Amniotic epithelial cell (primary cell): ENCODE measurements around the gene CACNA2D2.
A peak's percentile ranks its signal among the peaks of the same experiment; 100 is the strongest.

Experiments used
- DNase-seq: peaks from one replicate; pipeline ENCODE4 v3.0.0-alpha.2; 2010; ENCODE audit warnings: low read depth

Gene CACNA2D2

DNA sequence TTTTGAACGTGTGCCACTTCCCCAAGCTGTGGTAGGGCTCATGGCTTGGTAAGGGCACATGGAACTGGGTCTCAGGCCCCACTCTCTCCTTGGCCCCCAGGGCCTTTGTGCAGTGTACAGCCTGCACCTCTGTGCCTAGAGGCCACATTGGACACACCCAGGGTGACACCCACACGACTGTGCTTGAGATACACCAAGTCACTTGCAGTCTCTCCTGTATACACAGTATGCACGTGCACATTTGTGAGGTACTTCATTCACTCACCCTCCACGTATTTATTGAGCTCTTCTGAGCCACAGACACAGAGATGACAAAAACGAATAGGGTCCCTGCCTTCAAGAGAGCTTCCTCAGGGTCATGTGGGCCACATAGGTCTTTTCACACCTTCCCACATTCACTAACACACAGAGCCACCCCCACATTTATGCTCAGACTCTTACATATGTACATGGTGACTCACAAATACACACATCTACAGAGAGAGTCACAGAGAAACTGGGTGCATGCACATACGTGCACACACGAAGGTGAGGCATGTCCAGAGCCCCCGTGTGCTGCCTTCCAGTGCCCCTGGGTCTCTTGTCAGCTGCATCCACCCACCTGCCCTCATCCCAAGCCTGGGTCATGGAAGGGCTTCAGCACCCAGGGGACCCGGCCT is 134.3 kb downstream of the CACNA2D2 start:
- DNase-seq = no peak

DNA sequence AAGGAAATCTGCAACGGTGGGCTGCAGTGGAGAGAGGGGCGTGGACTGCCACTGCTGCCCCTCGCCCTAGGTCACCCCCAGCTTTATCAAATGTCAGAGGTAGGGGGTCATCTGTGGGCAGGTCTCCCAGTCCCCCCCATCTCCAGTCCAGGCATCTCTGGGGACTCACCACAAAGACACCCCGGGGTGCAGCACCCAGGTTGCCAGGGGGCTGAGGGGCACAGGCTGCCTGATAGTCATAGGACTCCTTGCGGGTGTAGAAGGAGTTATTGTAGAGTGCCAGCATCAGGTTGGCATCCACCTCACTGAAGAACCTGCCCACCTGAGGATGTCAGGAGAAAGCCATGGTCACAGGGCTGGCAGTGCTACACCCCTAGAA is 137.6 kb downstream of the CACNA2D2 start:
- no peak for DNase-seq

DNA sequence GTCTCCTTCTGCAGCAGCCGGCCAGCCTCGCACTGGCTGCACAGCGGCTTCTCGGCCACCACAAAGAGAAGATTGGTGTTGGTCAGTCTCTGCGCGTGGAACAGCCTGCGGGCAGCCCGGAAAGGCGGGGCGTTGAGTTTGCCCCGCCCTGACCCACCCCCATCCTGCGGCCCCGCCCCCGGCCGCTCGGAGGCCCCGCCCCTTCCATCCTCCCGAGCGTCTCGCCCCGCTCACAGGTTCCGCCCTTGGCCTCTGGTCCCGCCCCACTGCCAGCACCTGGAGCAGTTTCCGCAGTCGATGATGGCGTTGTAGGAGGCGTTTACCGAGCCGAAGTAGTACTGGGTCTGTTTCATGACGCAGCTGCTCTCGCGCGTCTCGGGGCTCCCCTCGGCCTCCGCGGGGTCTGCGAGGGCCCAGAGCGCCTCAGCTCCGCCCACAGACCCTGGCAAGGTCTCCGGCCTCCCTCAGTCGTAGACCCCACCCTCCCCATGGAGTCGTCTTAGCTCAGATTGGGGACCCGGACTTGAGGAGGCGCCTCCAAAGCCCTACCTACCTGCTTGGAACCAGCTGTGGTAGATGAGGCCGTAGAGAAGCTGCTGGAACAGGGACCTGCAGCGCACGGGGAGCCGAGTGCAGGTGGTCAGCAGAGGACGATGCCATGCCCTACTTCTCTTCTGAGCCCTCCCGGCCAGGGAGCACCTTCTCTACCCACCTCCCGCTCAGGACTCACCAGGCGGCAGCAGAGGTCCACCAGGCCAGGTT is 138.2 kb downstream of the CACNA2D2 start:
- peak; percentile 62 for DNase-seq

DNA sequence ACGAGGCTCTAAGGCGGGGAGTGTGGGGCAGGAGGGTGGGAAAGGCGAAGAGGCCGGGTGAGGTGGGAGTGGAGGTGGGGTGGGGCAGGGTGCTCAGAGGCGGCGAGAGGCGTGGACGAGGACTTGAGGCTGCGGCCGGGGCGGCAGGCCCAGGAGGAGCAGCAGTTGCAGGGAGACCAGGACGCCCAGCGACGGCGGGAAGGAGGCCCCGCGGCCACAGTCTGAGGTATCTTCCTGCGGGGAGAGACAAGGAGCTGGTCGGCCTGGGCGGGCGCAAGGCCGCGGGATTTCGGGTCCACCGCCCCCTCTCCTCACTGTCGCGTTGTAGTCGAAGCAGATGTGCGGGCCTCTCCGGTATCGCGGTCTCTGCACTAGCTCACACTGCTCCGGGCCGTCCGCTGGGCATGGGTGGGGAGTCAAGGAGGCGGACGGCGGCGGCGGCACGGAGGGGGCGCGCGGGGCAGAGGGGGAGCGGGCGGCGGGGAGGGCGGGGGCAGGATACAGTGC is 138.8 kb downstream of the CACNA2D2 start:
- DNase-seq = peak; percentile 27

DNA sequence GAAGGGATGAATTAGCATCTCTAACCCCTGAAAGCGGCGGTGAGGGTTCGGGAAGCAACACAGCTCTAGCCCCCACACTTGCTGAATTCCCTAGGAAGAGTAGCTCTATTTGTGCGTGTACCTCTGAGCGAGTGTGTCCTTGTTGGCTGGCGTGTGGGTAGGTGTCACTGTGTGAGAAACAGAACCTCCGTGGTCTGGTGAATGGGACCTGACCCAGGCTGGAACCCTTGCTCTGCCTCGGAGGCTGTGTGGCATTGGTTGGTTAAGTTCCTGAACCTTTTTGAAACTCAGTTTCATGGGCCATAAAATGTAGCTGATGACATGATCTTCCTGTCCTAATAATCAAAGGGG is 143.7 kb downstream of the CACNA2D2 start:
- no peak for DNase-seq

DNA sequence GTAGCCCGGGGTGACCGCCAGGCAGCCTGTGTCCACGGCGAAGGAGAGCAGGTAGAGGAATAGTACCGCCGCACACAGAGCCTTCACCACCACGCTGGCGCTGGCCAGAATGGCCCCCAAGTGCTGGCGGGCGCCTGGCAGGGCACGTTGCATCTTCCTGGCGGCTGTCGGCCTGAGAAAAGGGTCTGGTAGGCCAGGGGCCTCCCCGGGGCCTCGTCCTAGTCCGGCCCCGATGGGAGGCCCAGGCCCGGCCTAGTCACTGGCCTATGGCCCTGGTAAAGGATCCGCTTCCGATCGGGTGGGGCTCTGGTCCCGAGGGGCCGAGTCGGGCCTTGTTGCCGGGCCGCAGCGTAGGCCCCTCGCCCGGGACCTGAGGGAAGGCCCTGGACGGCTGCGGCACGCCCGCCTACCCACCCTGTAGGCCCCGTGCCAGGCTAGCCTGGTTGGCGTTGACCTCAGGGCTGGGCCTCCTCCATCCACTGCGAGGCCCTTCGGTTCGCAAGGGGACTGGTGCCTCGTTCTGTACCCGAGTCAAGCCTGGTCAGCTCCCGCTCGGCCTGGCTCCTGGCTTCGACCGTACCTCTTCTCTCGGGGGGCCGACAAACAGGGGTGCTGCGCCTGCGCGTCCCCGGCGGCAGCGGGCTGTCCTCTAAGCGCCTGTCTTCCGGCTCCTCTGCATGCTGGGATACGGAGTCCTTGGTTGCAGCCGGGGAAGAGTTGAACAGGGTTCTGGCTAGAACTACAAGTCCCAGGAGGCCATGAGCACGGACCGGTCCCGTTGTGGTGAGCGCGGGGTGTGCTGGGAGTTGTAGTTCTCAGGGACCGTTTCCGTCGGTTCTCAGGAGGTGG is 144.3 kb downstream of the CACNA2D2 start, which contains the start of gene TMEM115:
TSS of gene TMEM115 (minus strand) at position 611 of the 849 bp plus-strand sequence. CDS start at position 153, 458 bp downstream.
- DNase-seq = peak; percentile 99

DNA sequence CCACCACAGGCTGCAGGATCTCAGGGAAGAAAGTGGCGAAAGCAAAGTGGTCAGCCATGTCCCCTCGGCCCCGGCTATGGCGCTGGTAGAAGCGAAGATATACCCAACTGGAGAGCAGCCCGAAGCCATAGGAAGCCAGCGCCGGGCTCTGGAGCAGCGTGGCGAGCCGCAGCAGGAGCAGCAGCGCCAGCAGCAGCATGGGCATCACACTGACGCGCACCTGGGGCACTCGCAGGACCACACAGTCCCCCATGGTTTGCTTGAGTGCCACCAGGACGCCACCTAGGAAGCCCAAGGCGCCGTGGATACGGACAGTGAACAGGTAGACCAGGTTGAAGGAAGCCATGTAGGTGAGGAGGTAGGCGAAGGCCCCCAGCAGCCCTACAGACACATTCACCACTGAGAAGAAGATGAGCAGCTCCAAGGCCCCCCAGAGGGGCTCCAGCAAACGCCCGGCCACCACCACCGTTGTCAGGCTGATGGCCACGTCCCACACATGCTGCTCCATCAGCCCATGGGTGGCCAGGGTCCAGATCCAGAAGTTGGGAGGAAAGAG is 145.0 kb downstream of the CACNA2D2 start:
- no peak for DNase-seq

DNA sequence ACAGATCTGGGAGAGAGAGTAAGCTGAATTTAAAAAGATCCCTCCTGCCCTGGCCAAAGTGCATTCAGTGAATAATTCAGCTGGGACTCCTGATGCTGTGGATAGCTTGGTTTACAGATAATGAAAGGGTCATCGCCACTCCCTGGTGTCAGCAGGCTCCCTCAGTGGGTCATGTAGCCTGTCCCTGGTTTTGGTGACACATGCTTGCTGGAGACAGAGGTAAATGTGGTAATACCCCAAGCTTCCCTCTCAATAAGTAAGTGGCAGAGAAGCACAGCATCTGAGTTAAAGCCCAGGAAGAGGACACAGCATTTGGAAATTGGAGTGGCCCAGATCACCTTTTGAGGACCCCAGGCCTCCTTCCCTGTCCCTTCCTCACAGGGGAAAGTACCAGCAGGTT is 146.0 kb downstream of the CACNA2D2 start:
- DNase-seq = no peak

DNA sequence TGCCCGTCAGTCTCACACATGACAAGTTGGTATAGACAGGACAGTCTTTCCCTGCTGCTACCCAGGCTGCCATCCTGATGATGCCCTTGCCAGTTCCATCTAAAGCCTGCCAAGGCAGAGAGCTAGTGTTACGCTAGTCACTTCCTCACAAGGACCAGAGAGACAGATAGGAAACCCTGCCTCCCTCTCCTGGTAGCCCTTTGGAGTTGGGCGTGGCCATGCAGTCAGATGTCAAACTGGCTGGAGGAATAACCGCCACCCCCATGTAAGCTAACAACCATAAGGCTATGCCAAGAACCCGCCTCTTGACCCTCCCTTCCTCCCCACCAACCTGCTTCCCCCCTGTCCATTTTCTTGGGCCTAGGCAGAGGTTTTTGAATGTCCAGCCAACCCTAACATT is 146.9 kb downstream of the CACNA2D2 start:
- no peak for DNase-seq

DNA sequence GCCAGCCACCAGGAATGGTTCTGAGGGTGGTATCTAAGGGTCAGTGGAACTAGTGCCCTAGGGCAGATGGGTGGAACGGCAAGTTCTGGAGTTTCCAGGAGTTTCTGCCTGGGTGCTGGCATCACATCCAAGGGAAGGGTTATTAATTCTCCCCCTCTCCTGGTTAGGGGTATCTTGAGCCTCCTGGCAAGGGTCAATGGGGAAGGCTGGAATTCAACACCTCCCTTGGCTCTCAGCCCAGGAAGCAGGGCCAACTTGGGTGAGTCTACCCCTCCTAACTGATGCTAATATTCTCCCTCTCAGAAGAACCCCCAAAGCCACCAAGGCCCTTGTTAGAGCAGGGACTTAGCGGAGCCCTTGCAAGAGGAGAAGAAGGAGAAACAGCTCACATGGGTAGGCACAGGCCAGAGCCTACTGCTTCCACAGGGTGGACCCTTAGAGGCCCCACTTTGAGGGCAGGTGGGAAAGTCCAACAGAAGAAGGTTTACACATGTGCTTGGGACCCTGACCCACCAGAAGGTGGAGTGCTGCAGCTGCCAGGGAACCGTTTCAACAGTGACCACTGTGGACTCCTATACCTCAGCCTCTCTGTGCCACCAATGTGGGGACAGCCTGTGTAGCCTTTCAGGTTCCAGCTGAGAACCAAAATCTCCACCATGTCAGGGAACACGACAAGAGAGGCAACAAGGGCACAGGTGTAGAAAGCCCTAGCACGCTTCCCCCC is 147.4 kb downstream of the CACNA2D2 start:
- no peak for DNase-seq

DNA sequence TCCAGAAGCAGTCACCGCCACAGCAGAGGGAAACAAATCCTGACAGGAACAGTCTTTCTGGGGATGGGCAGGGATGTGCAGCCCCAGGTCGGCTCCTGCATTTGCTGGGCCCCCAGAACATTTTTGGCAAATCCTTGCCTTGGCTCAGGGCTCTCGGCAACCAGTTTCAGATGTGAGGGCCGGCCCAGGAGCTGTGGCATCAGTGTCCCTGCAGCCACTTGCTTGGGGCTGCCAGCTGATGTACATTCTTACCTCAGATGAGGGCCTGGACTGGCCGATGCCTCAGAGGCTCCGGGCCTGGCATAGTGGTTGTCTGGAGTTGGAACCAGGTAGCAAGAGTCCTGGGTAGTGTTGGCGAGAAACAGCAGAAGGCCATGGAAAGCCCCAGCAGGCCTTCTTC is 148.6 kb downstream of the CACNA2D2 start:
- no peak for DNase-seq

DNA sequence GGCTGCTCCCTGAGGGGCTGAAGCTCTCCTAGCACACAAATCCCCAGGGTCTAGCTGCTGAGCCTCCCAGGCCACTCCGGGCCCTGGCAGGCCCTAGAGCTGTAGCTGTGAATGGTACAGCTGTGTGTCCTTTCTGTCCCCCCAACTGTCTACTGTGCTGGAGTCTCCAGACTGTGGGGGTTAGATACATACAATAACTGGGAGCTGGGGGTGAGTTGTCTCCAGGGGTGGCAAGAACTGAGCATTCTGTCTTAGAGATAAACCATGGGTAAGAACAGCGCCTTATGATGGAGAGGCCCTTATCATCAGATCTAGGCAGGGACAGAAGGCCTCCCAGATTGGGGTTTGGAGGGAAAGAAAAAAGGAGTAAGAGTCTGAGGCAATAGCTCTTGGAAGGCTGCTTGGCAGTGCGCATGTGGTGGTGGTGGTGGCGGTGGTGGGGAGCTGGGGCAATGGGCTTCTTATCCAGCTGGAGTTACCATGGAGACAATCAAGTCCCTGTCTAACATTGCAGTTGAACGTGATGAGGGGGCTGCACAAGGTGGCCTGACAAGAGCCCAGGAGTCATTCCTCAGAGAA is 149.2 kb downstream of the CACNA2D2 start:
- DNase-seq = no peak

DNA sequence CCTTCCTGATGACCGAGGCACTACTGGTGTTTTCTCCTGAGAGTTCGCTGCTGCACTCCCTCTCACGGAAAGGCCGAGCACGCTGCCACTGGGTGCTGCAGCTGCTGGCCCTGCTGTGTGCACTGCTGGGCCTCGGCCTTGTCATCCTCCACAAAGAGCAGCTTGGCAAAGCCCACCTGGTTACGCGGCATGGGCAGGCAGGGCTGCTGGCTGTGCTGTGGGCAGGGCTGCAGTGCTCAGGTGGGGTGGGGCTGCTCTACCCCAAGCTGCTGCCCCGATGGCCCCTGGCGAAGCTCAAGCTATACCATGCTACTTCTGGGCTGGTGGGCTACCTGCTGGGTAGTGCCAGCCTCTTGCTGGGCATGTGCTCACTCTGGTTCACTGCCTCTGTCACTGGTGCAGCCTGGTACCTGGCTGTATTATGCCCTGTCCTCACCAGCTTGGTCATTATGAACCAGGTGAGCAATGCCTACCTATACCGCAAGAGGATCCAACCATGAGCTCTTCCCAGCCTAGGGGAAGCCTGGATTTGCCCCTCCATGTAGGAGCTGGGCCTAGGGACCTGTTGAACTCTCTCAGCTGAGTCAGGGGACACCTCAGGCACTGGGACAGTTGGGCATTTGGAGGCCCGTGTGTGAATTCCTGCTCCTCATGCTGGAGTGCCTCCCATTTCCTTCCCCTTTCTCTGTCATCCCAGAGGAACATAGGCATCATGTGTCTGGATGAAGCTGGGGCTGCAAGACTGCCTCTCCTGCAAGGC is 150.0 kb downstream of the CACNA2D2 start:
- no peak for DNase-seq

DNA sequence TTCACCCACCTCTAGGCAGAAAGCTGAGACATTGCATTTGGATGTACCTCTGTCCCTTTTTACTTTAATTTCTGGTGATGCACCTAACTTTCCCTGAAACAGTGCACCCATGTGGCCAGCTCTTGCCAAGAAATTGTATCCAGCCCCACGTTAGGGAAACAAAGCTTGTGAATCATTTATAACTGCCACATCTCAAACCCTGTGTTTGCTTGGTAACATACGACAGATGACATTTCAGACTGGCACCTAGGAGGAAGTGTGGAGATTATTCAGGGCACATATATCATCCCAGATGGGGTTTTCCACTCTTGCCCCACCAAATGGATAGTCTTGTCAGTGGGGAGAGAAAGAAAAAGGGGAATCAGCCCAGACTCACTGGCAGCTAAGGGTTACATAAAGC is 150.7 kb downstream of the CACNA2D2 start:
- no peak for DNase-seq

DNA sequence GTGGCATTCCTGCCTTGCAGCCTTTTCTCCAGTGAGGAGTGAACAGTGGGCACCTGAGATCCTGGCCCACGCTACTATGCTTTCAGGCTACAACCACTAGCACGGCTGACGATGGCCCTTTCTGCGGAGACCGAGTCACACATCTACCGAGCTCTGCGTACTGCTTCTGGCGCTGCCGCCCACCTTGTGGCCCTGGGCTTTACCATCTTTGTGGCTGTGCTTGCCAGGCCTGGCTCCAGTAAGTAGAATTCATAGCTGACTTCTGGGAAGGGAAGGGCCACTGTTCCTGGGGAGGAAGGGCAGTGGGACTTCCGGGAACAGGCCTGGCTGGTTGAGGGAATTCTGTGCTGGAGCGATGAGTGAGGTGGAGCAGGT is 152.1 kb downstream of the CACNA2D2 start:
- DNase-seq = no peak

DNA sequence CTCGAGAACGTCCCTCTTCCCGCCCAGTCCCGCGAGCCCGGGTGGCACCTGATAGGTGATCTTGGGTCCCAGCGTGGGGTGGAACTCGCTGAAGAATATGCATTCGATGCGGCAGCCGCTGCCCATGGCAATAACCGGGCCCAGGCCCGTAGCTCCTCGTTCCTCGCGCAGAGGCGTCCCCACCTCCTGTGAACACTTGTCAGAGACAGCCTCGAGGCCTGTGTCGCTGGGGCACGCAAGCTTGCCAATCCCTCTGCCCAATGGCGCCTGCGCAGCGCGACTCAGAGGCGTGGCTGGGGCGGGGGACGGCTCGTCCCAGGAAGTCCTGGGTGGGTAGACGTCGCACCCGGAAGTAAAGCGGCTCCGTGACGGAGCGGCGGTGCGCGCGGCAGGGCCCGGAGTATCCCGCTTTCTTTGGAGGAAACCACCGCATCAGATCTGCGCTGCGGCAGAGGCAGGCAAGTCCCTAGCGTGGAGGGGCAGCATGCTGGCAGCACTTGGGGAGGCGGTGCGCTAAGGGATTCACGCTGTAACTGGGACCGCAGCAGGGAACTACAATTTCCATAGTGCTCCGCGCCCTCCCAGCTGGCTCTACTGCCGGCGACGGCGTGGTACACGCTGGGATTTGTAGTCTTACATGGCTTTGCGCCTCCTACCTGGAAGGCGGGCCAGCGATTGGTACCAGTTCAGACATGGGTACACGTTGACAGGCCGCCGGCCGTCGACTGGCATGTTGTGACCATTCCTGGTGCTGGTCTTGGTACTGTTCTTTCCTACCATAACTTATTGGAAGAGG is 152.7 kb downstream of the CACNA2D2 start, which contains the start of the genes CYB561D2 and NPRL2:
TSS of gene CYB561D2 (plus strand) at position 336 of the 796 bp plus-strand sequence. CDS start 572 bp downstream, outside the sequence.
TSS of gene NPRL2 (minus strand) at position 249 of the 796 bp plus-strand sequence. CDS start at position 126, 123 bp downstream.
- DNase-seq = peak; percentile 90

DNA sequence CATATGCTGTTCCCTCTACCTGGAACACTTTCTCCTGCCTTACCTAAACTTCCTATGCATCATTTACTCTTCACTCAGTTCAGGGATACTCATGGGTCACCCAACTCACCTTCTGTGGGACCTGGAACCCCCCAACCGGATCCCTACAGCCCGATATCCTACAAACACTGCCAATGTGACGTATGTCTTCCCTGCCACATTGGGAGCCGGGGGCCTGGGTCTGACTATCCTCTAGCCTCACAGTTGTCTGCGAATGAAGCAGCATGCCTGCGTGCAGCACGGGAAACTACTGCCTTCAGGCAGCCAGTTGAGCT is 153.3 kb downstream of the CACNA2D2 start:
- no peak for DNase-seq

DNA sequence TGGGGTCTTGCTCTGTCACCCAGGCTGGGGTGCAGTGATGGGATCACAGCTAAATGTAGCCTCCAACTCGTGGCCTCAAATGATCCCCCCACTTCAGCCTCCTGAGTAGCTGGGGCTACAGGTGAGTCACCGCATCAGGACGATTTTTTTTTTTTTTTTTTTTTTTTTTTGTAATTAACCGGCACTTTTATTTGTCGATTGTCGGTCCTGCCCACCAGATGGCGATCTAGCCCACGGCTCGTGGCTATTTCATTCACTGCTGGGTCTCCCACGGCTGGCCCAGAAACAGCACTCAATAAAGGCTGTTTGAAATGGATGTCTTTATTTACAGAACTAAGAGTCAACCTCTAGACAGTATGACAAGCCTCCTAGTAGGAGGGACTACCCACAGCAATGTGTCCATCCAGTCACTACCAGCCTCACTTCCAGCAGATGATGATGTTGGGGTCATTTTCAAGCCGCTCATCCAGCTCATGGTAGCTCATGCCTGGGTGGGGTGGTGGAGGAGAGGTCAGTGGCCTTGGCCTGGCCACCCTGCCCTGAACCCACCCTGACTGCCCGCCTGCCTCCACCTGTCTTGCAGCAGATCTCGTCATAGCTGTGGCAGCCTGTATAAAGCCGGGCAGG is 156.1 kb downstream of the CACNA2D2 start:
- DNase-seq = peak; percentile 61

DNA sequence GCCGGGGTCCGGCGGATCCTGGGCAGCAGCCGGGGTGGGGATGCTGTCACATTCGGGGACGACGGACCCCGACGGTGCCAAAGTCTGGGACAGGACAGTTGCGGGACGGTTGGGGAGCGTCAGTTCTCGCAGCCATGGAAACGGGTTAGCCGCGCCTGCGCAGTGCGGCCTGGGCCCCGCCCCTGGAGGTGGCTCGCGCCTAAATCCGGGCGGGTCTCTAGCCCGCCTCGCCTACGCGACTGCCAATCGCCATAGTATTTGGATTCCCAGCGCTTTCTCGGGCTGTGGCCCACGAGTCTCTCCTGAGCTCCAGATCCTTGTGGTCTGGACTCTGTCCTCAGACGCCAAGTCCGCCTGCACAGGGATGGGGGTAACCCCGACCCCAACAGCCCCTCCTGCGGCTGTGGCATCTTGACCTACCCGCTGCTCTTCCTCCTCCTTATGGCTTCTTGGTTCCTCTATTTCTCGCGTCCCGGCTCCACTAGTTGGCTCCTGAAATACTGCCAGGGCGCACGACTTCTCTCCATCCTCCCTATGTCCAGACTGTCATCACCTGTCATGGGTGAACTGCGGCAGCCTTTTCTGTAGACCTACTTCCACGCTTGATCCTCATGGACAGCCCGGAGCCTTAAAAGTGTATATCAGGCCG is 157.7 kb downstream of the CACNA2D2 start, which contains the start of gene ZMYND10:
TSS of gene ZMYND10 (minus strand) at position 147 of the 649 bp plus-strand sequence. CDS start 153 bp downstream, outside the sequence.
- DNase-seq = no peak
